ENCODE data around the gene KCTD21. TPM values are rescaled to one million over a fixed set of nuclear protein-coding genes. Genes with fewer than 3 reads are reported as not detected.

KCTD21 gene
- total and polyA plus RNA-seq, 10 of the 15 experiments (the other 5 are each of a cell fraction or from before 2014, with no cell fraction given): 0.63 to 5.4 (median 3.6) TPM

DNA sequence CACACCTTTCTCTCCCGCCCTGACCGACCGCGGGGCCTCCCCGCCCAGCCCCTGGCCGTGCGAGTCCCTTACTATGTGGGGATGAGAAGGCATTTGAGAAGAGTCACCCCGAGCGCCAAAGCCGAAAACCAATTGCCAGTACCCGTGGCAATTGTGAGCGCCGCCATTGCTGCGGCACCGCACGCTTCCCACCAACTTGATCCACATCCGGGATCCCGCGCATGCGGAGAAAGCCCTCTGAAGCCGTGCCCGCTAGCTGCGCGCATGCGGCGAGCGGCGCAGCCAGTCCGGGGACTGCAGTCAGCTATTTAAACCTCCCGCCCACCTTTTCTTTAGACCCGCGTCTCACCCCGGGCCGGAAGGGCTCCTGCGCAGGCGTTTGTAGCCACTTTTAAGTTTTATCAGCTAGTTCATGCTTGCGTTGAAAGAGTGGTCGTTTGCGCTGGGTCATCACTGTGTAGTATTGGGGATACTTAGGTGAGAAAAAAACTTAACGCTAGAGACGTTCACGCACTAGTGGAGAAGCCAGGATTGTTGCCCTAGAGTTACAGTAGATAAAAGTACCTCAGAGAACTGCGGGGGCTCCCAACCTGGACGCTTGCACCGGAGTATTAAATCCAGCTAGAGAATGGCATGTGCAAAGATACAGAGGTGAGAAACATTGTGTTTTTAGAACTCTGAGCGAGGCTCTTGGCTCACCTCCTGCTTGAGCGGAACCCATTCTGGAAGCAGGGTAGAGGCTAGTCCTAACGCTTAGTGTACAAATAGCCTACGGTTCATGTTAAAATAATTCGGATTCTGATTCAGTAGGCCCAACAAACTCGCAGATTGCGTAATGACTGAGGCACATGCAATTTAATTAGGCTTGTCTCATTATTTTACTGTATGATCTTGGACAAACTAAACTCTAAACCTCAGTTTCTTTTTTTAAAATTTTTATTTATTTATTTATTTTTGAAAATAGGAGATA, 48.7 kb downstream of the KCTD21 start, which contains the start of gene ALG8 (continued):
- TF ChIP-seq CHD2 (IDR thresholded peaks at IDR 0.05; ENCODE audit: borderline replicate concordance, low read depth, low read length) (peak; percentile 79), ASH2L (IDR thresholded peaks at IDR 0.05; ENCODE audit: borderline replicate concordance, low read depth) (no peak; the same call in 1 of the 2 replicates), NBN (IDR thresholded peaks at IDR 0.05) (0 out of 2 replicates have a peak, but pooled peaks have one; percentile 61), PML (IDR thresholded peaks at IDR 0.05; ENCODE audit: low read length) (peak; percentile 80; the same call in 1 of the 2 replicates), CREM (IDR thresholded peaks at IDR 0.05; ENCODE audit: low read depth) (peak; percentile 54; the same call in 1 of the 2 replicates), CHD1 (IDR thresholded peaks at IDR 0.05; ENCODE audit: low read depth, low read length) (no peak), FOS (IDR thresholded peaks at IDR 0.05; ENCODE audit: borderline replicate concordance, extremely low read depth, insufficient read length) (no peak), JUNB (IDR thresholded peaks at IDR 0.05) (no peak; the same call in 1 of the 2 replicates), NRF1 (conservative IDR thresholded peaks at IDR 0.05; ENCODE audit: low read depth, low read length) (peak; percentile 88), JUND (IDR thresholded peaks at IDR 0.05; ENCODE audit: low read depth, low read length) (no peak), ZNF384 (IDR thresholded peaks at IDR 0.05; ENCODE audit: borderline replicate concordance, low read depth, low read length) (no peak), GATAD2B (conservative IDR thresholded peaks at IDR 0.05; ENCODE audit: low read depth) (peak; percentile 26; the same call in 1 of the 2 replicates), NR2C1 (IDR thresholded peaks at IDR 0.05) (peak; percentile 94), ZBED1 (IDR thresholded peaks at IDR 0.05; ENCODE audit: borderline replicate concordance) (no peak), BACH1 (IDR thresholded peaks at IDR 0.05; ENCODE audit: borderline replicate concordance) (no peak), NFYB (IDR thresholded peaks at IDR 0.05; ENCODE audit: insufficient read depth, low read depth, low read length) (peak; percentile 56; the same call in 1 of the 2 replicates), CBX5 (IDR thresholded peaks at IDR 0.05; ENCODE audit: low read depth) (no peak), SP1 (IDR thresholded peaks at IDR 0.05; ENCODE audit: low read depth, low read length) (peak; percentile 20), TCF3 (IDR thresholded peaks at IDR 0.05; ENCODE audit: borderline replicate concordance, insufficient read depth, low read depth, low read length) (0 out of 2 replicates have a peak, but pooled peaks have one; percentile 37)
- TF ChIP-seq, protein P1, sequence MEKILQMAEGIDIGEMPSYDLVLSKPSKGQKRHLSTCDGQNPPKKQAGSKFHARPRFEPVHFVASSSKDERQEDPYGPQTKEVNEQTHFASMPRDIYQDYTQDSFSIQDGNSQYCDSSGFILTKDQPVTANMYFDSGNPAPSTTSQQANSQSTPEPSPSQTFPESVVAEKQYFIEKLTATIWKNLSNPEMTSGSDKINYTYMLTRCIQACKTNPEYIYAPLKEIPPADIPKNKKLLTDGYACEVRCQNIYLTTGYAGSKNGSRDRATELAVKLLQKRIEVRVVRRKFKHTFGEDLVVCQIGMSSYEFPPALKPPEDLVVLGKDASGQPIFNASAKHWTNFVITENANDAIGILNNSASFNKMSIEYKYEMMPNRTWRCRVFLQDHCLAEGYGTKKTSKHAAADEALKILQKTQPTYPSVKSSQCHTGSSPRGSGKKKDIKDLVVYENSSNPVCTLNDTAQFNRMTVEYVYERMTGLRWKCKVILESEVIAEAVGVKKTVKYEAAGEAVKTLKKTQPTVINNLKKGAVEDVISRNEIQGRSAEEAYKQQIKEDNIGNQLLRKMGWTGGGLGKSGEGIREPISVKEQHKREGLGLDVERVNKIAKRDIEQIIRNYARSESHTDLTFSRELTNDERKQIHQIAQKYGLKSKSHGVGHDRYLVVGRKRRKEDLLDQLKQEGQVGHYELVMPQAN (conservative IDR thresholded peaks at IDR 0.05): peak; percentile 84
- TF ChIP-seq, protein P2, sequence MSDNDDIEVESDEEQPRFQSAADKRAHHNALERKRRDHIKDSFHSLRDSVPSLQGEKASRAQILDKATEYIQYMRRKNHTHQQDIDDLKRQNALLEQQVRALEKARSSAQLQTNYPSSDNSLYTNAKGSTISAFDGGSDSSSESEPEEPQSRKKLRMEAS (IDR thresholded peaks at IDR 0.05; ENCODE audit: low read depth, low read length): peak; percentile 98
- TF ChIP-seq, protein P3, sequence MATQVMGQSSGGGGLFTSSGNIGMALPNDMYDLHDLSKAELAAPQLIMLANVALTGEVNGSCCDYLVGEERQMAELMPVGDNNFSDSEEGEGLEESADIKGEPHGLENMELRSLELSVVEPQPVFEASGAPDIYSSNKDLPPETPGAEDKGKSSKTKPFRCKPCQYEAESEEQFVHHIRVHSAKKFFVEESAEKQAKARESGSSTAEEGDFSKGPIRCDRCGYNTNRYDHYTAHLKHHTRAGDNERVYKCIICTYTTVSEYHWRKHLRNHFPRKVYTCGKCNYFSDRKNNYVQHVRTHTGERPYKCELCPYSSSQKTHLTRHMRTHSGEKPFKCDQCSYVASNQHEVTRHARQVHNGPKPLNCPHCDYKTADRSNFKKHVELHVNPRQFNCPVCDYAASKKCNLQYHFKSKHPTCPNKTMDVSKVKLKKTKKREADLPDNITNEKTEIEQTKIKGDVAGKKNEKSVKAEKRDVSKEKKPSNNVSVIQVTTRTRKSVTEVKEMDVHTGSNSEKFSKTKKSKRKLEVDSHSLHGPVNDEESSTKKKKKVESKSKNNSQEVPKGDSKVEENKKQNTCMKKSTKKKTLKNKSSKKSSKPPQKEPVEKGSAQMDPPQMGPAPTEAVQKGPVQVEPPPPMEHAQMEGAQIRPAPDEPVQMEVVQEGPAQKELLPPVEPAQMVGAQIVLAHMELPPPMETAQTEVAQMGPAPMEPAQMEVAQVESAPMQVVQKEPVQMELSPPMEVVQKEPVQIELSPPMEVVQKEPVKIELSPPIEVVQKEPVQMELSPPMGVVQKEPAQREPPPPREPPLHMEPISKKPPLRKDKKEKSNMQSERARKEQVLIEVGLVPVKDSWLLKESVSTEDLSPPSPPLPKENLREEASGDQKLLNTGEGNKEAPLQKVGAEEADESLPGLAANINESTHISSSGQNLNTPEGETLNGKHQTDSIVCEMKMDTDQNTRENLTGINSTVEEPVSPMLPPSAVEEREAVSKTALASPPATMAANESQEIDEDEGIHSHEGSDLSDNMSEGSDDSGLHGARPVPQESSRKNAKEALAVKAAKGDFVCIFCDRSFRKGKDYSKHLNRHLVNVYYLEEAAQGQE (IDR thresholded peaks at IDR 0.05; ENCODE audit: low read depth, low read length): no peak

All from GM12878 (cell line).